NCI-H526 (cell line): ENCODE data around the gene SEMA7A.
"Not testable (repeated sequence)": the region's sequence is repeated elsewhere in the genome, so short reads cannot be mapped to it uniquely, and the experiment has no call there.

Source experiments
- DNase-seq, 2 experiments: peaks; one replicate each; lab custom pipeline; 2025; lab: John Stamatoyannopoulos, UW

Gene SEMA7A

GRCh38 chr15:74399511-74400312 is 34.0 kb downstream of the SEMA7A start:
- no peak for DNase-seq

- DNase-seq, result no peak
Observed at GRCh38 chr15:74399100-74399499, 34.7 kb downstream of the SEMA7A start.

DNA sequence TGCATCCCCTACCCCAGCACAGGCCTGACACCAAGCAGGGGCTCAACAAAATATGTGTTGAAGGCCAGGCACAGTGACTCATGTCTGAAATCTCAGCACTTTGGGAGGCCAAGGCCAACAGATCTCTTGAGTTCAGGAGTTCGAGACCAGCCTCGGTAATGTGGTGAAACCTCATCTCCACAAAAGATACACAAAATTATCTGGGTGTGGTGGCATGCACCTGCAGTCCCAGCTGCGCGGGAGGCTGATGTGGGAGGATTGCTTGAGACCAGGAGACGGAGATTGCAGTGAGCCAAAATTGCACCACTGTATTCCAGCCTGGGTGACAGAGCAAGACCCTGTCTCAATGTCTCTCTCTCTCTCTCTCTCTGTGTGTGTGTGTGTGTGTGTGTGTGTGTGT is 35.6 kb downstream of the SEMA7A start:
- DNase-seq, result no peak

- no peak for DNase-seq
Observed at GRCh38 chr15:74397239-74398068, 36.3 kb downstream of the SEMA7A start.

GRCh38 chr15:74396445-74397238 is 37.1 kb downstream of the SEMA7A start:
- no peak for DNase-seq

- DNase-seq, result no peak
Observed at GRCh38 chr15:74396146-74396438, 37.7 kb downstream of the SEMA7A start.

GRCh38 chr15:74395319-74396145 is 38.2 kb downstream of the SEMA7A start:
- DNase-seq, result no peak

GRCh38 chr15:74394090-74394846 is 39.5 kb downstream of the SEMA7A start:
- no peak for DNase-seq

GRCh38 chr15:74393423-74393822 is 40.3 kb downstream of the SEMA7A start:
- no peak for DNase-seq

DNA sequence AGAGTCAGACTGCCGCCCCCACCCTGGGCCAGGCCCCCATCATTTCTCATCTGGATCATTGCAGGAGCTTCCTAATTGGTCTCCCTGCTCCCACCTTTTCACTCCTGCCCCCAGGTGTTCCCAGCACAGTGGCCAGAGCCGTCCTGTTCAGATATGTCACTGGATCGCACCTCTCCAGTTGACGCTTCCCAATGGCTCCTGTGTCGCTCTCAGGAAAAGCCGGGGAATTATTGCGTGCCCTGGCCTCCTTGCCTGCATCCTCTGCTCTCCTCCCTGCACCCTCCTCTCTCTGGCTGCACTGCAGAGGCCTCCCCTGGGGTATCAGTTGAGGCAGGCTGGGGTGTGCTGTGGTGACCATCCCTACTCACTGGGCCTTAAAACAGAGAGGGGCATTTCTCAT is 40.9 kb downstream of the SEMA7A start:
- DNase-seq, result no peak

DNA sequence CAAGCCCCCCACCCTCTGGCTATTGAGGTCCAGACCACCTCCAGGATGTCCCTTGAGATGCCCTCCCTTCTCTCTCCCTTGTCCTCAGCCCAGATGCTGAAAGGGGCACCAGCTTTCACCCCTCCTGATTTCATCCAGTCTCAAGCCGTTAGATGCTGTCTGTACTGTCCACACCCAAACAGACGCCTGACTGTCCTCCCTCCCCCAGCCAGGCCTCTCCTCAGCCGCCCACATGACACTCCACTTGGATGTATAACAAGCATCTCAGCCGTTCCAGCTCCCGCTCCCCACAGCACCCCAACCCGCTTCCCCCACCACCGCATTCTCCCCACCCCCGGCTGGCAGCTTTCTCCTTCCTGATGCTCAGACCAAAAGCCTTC is 41.3 kb downstream of the SEMA7A start:
- DNase-seq, result no peak

DNA sequence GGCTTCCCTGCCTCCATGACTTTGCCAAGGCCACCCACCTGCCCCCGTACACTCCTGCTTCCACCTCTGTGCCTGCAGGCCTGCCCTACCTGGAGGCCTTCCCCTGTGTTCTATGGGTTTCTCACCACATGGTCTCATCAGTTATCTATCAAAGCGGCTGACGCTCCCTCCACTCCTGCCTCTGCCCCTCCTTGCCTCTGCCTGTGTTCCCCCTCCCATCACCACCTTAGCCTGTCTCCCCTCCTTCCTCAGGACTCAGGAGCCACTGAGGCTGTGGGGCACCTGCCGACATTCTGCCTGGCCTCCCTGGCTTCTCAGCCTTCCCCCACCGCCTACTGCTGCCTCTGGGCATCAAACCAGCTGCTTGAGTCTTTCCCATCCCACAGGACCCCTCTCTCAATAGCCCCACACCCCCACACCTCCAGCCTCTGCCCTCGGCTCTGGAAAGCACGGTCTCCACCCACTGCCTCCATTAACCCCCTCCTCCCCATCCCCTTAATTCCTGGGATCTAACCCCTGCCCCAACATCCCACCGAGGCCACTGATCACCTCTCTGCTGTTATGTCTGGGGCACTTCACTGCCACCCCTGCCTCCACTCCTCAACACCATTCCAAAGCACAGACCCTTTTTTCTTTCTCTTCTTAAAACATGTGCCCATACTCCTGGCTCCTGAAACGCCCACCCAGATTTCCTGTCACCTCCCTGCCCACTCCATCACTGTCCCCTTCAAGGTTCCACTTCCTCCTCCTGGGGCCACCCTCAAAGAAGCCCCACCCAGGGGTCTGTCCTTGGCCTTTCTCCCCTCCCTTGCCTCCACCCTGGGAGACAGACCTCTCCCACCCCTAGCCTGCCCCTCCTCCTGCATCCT is 41.9 kb downstream of the SEMA7A start:
- no peak for DNase-seq

- no peak for DNase-seq
Observed at GRCh38 chr15:74390647-74391288, 43.0 kb downstream of the SEMA7A start.

DNA sequence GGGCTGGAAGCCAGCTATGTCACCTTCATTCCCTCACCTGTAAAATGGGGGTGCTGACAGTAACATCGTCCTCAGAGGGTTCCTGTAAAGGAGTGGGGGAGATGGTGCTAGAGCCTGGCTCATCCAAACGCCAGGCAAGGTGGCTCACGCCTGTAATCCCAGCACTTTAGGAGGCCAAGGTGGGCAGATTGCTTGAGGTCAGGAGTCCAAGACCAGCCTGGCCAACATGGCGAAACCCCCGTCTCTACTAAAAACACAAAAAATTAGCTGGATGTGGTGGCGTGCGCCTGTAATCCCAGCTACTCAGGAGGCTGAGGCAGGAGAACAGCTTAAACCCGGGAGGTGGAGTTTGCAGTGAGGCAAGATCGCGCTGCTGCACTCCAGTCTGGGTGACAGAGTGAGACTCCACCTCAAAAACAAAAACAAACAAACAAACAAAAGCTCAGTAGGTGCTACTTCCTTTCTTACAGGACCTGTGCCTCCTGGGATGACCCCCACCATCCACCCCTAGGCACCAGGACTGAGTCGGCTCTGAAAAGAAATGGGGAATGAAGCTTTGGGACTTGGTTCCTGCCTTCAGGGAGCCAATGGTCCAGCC is 43.6 kb downstream of the SEMA7A start:
- DNase-seq, result not testable (repeated sequence)

GRCh38 chr15:74389241-74390048 is 44.3 kb downstream of the SEMA7A start:
- no peak for DNase-seq

GRCh38 chr15:74388363-74388951 is 45.3 kb downstream of the SEMA7A start:
- DNase-seq, result no peak

DNA sequence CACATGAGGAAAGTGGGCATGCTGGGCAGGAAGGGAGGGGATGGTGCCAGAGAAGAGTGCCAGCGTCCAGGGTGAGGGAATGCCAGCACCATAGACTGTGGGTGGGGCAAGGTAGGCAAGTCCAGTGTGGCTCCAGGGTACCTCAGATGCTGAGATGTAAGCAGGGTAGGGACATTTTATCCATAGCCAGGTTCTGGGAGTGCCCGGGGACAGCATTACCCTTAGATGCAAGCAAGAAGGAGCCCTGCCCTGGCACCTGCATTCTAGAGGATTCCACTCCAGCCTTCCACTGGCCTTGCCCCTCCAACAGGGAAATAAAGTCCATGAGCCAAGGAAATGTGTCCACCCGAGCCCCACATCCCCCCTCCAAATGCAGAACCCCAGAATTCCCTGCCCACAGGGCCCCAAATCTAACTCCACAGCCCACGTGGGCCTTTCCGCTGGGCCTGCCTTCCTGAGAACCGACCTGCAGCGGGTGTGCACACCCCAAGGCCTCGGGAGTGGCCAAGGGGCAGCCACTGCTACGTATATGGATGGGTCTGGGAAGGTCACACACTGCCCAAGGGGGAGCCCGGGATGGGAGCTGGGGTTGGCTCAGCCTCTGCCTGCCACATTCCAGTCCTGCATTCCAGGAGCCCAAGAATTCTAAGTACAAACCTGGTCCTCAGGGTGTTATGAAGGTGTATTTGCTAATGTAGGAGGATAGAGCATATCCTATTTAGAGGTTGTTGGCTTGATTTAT is 46.0 kb downstream of the SEMA7A start:
- no peak for DNase-seq
